ENCODE data around the gene SLC6A6.
"Not testable (repeated sequence)": the region's sequence is repeated elsewhere in the genome, so short reads cannot be mapped to it uniquely, and the experiment has no call there.

The SLC6A6 gene

GRCh38 chr3:14437705-14438104 lies 35.3 kb downstream of the SLC6A6 start:
- not testable (repeated sequence) for DNase-seq

DNA sequence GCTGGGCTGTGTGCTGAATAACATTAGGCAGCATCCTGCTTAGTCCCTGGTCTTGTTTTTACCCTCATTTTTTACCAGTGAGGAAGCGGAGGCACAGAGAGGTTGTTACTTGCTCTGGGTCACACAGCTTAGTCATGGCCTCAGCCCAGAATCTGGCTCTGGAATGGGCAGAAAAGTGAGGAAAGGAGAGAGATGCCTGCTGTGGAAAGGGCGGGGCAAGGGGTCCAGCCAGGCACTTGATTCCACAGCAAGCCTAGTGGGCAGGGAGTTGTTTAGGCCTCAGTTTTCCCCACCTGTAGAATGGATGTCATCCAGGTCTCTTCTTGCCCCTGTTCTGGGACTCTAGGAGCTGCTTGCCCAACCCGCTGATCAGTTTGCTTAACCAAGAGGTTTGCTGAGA lies 35.9 kb downstream of the SLC6A6 start:
- no peak for DNase-seq

GRCh38 chr3:14438929-14439328 lies 36.5 kb downstream of the SLC6A6 start:
- no peak for DNase-seq

GRCh38 chr3:14439501-14440167 lies 37.2 kb downstream of the SLC6A6 start:
- peak; percentile 93 to 95 for DNase-seq

- DNase-seq = no peak
Observed at GRCh38 chr3:14440168-14440518, 37.7 kb downstream of the SLC6A6 start.

- DNase-seq = no peak
Observed at GRCh38 chr3:14440531-14441239, 38.3 kb downstream of the SLC6A6 start.

DNA sequence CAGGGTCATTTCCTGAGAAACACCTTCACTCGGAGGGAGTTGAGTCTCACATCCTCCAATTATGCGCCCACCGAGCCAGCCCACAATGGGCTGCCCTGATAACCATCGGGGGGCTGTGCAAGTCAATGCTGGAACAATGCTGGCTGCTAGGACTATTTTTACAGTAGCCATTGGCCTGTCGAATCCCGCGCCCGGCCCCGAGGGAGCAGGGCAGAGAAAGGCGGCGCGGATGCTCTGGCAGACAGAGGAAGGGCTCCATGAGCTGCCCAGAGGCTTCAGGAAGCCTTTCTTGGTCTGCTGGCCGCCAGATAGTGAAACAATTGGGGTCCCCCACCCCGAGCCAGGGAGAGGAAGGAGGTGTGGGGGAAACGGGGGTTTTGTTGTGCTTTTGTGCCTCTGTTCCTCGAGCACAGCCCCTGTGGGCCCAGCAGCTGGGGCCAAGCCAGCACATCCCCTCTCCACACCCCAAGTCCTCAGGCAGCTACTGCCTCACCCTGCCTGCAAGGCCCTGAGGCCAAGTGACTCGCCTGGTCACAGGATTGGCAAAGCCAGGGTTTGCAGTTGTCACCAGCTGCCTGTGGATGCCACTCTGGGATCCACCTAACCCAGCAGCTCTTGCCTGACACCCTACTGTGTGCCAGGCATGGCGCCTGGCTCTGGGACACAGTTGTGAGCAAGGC lies 39.0 kb downstream of the SLC6A6 start:
- no peak for DNase-seq

DNA sequence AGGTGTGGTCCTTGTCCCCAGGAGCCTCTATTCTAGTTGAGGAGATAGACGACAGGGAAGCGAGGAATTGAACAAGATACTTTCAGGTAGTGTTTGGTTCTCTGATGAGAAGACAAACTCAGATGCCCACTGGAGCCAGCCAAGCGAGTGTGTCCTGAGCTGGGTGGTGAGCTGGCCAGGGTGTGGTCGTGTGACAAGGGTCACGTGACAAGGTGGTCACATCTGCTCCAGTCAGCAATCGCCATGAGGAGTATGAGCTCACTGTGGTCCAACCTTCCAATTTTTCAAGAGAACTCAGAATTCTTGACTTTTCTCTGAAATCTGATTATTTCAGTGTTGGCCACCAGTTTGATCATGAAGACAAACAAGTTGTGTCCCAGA lies 39.5 kb downstream of the SLC6A6 start:
- no peak for DNase-seq

DNA sequence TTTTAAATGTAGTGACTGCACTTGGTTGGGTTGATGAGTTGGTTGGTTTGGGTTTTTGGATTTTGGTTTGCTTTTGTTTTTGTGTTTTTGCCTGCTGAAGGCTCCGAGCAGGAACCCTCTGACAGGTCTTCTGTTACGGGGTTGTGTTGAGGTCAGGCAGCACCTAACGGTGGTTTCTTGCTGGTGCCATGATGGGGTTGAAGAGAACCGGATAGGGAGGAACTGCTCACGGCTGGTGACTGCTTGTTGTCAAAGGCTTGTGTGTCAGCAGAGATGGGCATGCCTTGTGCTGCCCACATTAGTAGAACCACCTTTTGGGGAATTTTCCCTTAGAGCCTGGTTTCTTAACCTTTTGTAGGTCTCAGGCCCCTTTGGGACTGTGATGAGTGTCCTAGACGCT lies 42.0 kb downstream of the SLC6A6 start:
- no peak for DNase-seq

GRCh38 chr3:14445773-14446172 lies 43.4 kb downstream of the SLC6A6 start:
- DNase-seq = no peak

DNA sequence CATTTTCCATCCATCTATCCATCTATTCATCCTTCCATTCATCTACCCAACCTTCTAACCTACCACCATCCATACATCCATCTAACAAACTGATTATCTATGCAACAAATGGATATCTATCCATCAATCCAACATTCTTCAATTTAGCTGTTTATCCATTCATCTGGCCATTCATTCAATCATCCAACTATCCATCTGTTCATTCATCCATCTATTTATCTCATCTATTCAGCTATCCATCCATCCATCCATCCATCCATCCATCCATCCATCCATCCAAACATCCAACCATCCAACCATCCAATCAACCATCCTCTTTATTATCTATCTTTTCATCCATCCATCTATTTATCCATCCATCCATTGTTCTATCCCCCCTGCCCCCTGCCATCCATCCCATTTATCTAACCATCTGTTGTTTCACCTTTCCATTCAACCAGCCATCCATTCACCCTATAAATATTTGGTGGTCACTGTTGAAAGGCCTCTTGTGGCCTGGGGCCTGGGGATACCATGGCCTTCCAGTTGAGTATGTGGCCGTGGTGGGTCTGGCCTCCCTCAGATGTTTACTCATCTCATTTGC lies 44.7 kb downstream of the SLC6A6 start:
- no peak for DNase-seq

DNA sequence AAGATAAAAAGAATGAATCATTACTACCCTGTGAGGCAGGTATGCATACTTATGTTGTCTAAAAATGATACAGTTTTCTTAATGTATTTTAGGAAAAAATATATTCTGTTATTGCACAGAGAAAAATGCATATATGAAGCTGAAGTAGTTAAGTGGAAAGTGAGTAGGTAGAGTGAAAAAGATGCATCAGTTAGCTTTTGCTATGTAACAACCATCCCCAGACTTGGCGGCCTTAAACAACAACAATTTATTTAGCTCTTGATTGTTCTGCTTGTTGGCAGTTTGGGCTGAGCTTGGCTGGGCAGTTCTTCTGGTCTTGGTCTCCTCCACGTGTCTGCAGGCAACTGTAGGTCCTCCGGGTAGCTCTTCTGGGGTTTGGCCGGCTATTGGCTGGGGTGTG lies 45.7 kb downstream of the SLC6A6 start:
- DNase-seq = no peak

DNA sequence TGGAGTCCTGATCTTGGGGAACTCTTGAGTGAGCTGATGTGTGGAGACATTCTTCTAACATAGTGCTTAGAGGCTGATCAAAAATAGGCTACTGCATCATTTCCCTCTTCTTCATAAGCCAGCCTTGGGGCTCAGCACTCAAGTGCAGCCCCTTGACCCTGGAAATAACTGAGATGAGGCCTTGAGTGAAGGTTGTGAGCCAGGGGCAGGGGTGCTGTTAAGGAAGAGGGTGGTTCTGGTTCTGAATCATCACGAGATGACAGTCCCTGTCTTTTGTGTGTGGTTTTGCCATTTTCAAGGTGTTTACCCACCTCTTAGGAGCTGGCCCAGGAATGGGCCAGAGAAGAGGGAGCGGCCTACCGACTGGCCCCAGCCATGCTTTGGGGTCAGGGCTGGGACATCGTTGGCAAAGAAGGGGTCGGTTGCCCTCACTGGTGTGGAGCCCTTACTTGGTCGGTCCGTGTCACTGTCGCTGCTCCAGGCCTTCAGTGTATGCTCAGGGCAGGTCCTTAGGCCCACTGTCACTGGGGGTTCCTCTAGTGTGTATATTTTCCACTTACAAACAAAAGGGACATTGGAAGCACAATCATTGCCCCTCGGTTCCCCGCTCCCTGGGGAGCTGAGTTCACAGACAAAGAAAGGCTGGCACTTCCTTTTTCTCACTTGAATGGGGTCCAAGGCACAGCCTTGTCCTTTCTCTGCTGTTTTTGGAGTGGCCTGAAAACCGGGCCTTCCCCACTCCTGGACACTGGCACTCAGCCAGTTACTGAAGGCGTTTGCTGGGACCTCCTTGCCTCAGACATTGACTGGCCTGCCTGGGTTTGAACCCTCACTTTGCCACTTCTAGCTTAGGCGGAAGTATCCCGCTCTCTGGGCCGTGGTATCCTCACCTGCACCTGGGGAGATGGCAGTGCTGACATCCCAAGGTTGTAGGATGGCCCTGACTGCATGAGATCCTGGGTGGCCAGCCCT lies 46.6 kb downstream of the SLC6A6 start:
- DNase-seq = no peak

GRCh38 chr3:14450506-14450905 lies 48.1 kb downstream of the SLC6A6 start:
- DNase-seq = no peak

DNA sequence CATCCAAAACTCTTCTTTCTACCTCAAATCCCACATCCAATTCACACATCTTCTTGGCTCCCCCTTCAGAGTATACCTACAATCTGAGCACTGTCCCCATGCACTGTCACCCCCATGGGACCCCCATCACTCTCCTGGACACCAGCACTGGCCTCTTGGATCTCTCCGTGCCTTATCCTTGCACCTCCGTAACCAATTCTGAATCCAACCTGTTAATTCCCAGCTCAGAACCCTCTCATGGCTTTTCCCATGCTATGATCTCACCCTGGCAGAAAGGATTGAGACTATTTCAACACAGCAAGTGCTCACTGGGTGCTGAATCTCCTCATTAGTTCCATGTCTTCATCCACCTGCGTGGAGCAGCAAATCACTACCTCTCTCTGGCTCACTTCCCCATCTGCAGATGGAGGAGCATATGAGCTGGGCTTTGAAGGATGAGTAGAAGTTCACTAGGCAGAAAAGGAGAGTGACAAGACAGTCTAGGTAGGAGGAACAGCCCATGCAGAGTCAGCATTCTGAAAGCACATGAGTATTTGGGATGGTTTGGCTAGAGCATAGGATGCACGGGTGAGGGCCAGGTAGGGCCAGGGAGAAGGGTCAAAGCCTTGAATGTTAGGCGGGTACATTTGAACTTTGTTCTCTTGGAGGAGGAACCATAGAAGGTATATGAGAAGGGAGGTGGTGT lies 48.7 kb downstream of the SLC6A6 start:
- DNase-seq = no peak

GRCh38 chr3:14451844-14452739 lies 49.7 kb downstream of the SLC6A6 start:
- DNase-seq = no peak

DNA sequence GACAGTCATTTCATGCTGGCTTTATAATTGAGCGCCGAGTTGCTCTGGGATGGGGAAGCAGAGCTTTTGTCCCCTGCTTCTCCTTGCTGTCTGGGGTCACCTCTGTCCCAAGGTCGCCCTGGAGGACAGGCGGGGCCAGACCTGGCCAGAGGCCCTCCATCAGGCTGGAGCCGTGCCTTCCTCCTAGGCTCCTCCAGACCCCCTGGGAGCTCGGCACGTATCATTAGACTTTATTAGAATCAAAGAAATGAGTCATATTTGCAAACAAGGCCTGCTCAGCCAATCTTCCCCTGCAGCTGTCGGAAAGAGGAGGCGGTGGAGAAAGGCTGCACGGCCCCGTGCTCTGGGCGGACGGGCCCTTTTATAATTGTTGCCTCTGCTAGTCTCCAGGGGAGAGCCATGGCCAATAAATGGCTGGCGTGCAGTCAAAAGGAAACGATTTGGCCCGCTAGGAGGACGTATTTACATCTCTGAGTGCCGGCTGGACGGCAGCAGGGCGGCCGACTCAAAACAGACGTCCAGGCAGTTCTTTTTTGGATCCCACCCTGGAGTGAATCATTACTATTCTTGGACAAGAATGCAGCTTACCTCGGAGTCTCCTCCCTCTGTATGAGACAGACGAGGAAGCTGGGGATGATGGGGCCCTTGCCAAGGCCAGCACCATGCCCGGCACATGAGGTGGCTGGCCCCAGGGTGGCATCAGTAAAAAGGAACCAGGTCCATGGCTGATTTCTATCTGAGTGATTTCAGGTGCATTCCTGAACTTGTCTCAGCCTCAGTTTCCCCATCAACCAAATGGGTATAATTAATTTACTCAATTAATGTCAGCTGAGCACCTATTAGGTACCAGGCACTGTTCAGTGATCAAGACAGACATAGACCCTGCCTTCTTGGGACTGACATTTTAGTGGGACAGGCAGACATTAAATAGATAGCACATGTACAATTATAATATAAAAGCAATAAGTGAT lies 50.6 kb downstream of the SLC6A6 start:
- DNase-seq = no peak

DNA sequence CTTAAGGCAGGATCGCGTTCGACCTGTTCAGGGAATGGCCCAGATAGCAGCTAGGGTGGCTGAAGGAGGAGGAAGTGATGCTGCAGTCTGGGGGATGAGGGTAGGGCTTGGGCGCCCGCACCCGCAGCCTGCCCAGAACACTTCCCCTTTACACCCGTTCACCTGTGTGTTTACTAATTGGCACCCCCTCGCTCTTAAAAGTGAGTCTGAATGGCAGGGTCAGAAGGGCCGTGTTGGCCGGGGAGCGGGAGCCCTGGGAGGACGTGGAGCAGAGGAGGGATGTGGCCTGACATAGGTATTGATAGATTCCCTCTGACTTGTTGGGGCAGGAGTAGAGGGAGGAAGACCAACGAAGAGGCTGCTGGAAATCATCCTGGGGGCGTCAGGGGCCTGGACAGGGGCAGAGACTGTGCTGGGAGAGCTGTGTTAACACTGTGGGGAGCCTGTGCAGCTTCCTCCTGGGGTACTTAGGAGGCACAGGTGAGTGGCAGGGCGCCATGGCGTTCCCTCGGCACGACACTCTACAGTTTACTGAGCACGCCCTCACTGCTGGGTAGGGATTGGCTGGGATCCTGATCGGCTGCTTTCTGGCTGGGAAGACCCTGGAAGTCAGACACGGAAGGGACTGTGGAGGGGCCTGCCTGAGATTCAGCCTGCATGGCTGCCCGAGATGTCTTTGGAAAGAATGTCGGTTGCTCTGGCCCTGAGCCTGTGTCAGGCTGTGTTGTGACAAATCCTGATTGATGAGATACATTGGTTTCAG lies 51.7 kb downstream of the SLC6A6 start:
- DNase-seq = no peak

Data from AML-193 (cell line).